ENCODE results near the gene ARHGAP24. TPM values are rescaled to one million over a fixed set of nuclear protein-coding genes. Genes with fewer than 3 reads are reported as not detected.

Gene ARHGAP24
- total and polyA plus RNA-seq, 2 experiments from 2014 or later, result 19.5 to 29.6 TPM

DNA sequence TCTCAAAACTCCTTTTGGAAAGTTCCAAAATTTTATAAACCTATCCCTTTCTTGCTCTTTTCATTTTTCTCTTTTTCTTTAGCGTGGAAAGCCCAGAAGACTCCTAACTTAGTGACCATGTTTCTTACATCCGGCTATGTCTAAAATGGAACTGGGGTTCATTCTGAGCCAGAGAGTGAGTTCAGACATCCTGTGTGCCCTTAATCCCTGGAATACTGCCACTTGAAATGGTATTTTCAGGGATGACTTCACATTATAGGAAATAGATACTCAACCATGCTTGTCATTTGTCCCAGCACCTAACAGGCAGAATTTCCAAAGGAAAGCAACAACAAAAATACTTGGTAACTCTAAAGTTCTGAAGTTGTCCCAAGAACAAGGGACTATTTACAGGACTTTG lies 379.6 kb downstream of the ARHGAP24 start:
- 94% methylated on average over 2 of the region's 2 CpGs for WGBS (ENCODE audit: low lambda C conversion rate, missing lambda C conversion rate)
- H3K4me3 ChIP-seq, result no peak overlapping the region
- no peaks in the 10 kb centered on the region for H3K9me2 ChIP-seq (replicated peaks; ENCODE audit: insufficient read depth)
- no peak for DNase-seq (ENCODE audit: low spot score)
- no peak overlapping the region for H3K4me2 ChIP-seq
- H3K27me3 ChIP-seq, result no peaks in the 10 kb centered on the region
- TF ChIP-seq EZH2 (IDR thresholded peaks at IDR 0.05; ENCODE audit: borderline replicate concordance), result no peak
- no peak for TF ChIP-seq EZH2phosphoT487 (IDR thresholded peaks at IDR 0.05; ENCODE audit: low read depth, severe bottlenecking, unreplicated experiment)
- no peak for TF ChIP-seq CTCF (IDR thresholded peaks at IDR 0.05; ENCODE audit: poor library complexity)
- no peaks in the 10 kb centered on the region for H3K36me3 ChIP-seq (replicated peaks; ENCODE audit: insufficient read depth, low read depth)
- H3K4me1 ChIP-seq (ENCODE audit: insufficient read depth), result no peaks in the 10 kb centered on the region
- H2AFZ ChIP-seq, result no peak overlapping the region
- H3K9me3 ChIP-seq (ENCODE audit: low read depth), result no peaks in the 10 kb centered on the region
- no peaks in the 10 kb centered on the region for H4K20me1 ChIP-seq (ENCODE audit: insufficient read depth, poor library complexity, severe bottlenecking)
- H3K79me2 ChIP-seq, result no peaks in the 10 kb centered on the region
- H3K27ac ChIP-seq, result no peak overlapping the region

DNA sequence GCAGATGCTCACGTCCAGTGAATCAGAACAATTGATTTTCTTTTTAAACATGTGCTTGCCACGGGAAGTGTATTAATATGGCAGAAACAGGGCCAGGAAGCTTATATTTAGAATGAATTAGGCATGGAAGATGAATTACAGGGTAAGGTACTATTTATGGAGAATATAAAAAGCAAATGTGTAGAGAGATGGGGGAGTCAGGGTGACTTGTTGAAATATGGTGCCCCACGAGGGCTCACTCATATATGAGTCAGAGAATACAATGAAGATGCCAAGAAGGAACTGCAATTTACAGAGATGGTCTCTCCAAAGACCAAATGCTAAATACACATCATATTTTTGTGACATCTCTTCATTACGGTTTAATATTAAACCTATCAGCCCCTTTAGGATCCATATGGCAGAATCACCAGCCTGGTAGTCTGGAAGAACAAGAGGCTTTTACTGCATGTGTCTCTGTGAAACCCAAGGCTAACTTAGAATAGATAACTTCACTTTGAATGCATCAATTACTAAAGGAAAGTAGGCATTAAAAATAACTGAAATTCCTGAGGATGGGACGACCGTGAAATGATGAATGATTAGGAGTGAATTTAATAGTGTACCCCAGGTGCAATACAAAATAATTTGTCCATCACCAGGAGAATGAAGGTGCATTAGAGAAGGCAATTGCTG lies 385.3 kb downstream of the ARHGAP24 start:
- Histone ChIP-seq H2AFZ (no peak overlapping the region), H4K20me1 (ENCODE audit: insufficient read depth, poor library complexity, severe bottlenecking) (no peaks in the 10 kb centered on the region), H3K79me2 (no peaks in the 10 kb centered on the region), H3K9me2 (replicated peaks; ENCODE audit: insufficient read depth) (no peaks in the 10 kb centered on the region), H3K4me3 (no peak overlapping the region), H3K9me3 (ENCODE audit: low read depth) (no peaks in the 10 kb centered on the region), H3K4me1 (ENCODE audit: insufficient read depth) (peaks cover 8% of the 10 kb centered on the region), H3K36me3 (replicated peaks; ENCODE audit: insufficient read depth, low read depth) (no peaks in the 10 kb centered on the region), H3K4me2 (no peak overlapping the region), H3K27ac (no peak overlapping the region), H3K27me3 (no peaks in the 10 kb centered on the region)
- no peak for DNase-seq (ENCODE audit: low spot score)
- 71% methylated on average over 6 of the region's 6 CpGs for WGBS (ENCODE audit: low lambda C conversion rate, missing lambda C conversion rate)
- TF ChIP-seq CTCF (IDR thresholded peaks at IDR 0.05; ENCODE audit: poor library complexity), result no peak
- no peak for TF ChIP-seq EZH2phosphoT487 (IDR thresholded peaks at IDR 0.05; ENCODE audit: low read depth, severe bottlenecking, unreplicated experiment)
- no peak for TF ChIP-seq EZH2 (IDR thresholded peaks at IDR 0.05; ENCODE audit: borderline replicate concordance)

DNA sequence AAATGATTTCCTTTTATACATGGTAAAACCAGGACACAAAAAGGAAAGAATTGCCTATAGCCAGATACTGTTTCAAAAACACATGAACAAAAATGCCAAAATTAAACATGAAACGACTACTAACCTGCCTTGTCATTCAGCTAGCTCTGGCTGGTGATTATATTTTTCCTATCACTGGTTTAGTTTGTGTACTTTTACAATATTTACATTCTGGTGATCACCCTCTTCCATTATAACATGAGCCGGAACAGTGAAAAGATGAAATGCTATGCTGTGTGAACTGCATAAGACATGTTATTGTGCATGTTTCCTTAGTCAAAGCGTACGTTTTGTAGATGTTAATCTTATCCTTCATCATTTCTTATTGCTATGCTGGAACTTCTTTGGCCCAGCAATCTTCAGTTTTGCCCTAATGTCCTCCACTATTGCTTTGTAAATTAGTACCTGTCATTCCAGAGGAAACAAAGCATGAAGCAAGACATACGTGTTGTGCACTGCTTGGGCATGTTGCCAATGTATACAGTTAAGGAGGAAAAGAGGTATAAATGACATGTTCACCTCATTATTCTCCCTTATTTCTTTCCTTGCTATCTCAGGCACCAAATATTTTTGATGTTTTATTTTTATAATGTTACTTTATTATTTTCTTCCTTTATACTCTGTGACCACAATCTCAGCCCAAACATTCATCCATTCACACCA lies 386.3 kb downstream of the ARHGAP24 start:
- H3K4me1 ChIP-seq (ENCODE audit: insufficient read depth), result peaks cover 8% of the 10 kb centered on the region
- H3K27me3 ChIP-seq, result no peaks in the 10 kb centered on the region
- H4K20me1 ChIP-seq (ENCODE audit: insufficient read depth, poor library complexity, severe bottlenecking), result no peaks in the 10 kb centered on the region
- no peaks in the 10 kb centered on the region for H3K36me3 ChIP-seq (replicated peaks; ENCODE audit: insufficient read depth, low read depth)
- H3K79me2 ChIP-seq, result no peaks in the 10 kb centered on the region
- H3K27ac ChIP-seq, result no peak overlapping the region
- H3K4me3 ChIP-seq, result no peak overlapping the region
- peak; percentile 30 for DNase-seq (ENCODE audit: low spot score)
- no peak for TF ChIP-seq CTCF (IDR thresholded peaks at IDR 0.05; ENCODE audit: poor library complexity)
- no peak for TF ChIP-seq EZH2phosphoT487 (IDR thresholded peaks at IDR 0.05; ENCODE audit: low read depth, severe bottlenecking, unreplicated experiment)
- no peak for TF ChIP-seq EZH2 (IDR thresholded peaks at IDR 0.05; ENCODE audit: borderline replicate concordance)
- H3K4me2 ChIP-seq, result peak overlapping the region; percentile 38
- 40% methylated on average over 5 of the region's 5 CpGs for WGBS (ENCODE audit: low lambda C conversion rate, missing lambda C conversion rate)
- H2AFZ ChIP-seq, result no peak overlapping the region
- no peaks in the 10 kb centered on the region for H3K9me3 ChIP-seq (ENCODE audit: low read depth)
- no peaks in the 10 kb centered on the region for H3K9me2 ChIP-seq (replicated peaks; ENCODE audit: insufficient read depth)
